GM19397 (cell line): ENCODE data around the gene ST6GALNAC3.

Source experiments
- ATAC-seq: cut with Tn5 transposase; IDR thresholded peaks from one replicate; pipeline ENCODE4 v1.9.1; 2021; ENCODE audit warnings: mild to moderate bottlenecking, moderate library complexity; ENCODE audit not compliant: unreplicated experiment

ST6GALNAC3 gene

GRCh38 chr1:76554283-76554682, 479.7 kb downstream of the ST6GALNAC3 start:
- ATAC-seq, result no peak

GRCh38 chr1:76562292-76562691, 487.7 kb downstream of the ST6GALNAC3 start:
- ATAC-seq, result no peak

GRCh38 chr1:76568573-76569238, 494.2 kb downstream of the ST6GALNAC3 start:
- no peak for ATAC-seq

- no peak for ATAC-seq
Measured at GRCh38 chr1:76571248-76571647, 496.7 kb downstream of the ST6GALNAC3 start.

GRCh38 chr1:76572229-76572628, 497.7 kb downstream of the ST6GALNAC3 start:
- no peak for ATAC-seq

- ATAC-seq, result no peak
Measured at GRCh38 chr1:76576876-76577524, 502.5 kb downstream of the ST6GALNAC3 start.

- ATAC-seq, result no peak
Measured at GRCh38 chr1:76577525-76578185, 503.1 kb downstream of the ST6GALNAC3 start.

GRCh38 chr1:76580206-76580605, 505.7 kb downstream of the ST6GALNAC3 start:
- no peak for ATAC-seq

GRCh38 chr1:76581712-76582111, 507.2 kb downstream of the ST6GALNAC3 start:
- no peak for ATAC-seq

- ATAC-seq, result no peak
Measured at GRCh38 chr1:76583235-76583868, 508.8 kb downstream of the ST6GALNAC3 start.

- no peak for ATAC-seq
Measured at GRCh38 chr1:76583875-76584477, 509.4 kb downstream of the ST6GALNAC3 start.

- ATAC-seq, result no peak
Measured at GRCh38 chr1:76585980-76586674, 511.6 kb downstream of the ST6GALNAC3 start.

- ATAC-seq, result no peak
Measured at GRCh38 chr1:76587212-76587611, 512.7 kb downstream of the ST6GALNAC3 start.

- ATAC-seq, result no peak
Measured at GRCh38 chr1:76591461-76591860, 516.9 kb downstream of the ST6GALNAC3 start.

- ATAC-seq, result no peak
Measured at GRCh38 chr1:76591963-76592362, 517.4 kb downstream of the ST6GALNAC3 start.

- no peak for ATAC-seq
Measured at GRCh38 chr1:76593141-76593540, 518.6 kb downstream of the ST6GALNAC3 start.

GRCh38 chr1:76593618-76594017, 519.1 kb downstream of the ST6GALNAC3 start:
- no peak for ATAC-seq

GRCh38 chr1:76595024-76595423, 520.5 kb downstream of the ST6GALNAC3 start:
- no peak for ATAC-seq

GRCh38 chr1:76601465-76601864, 526.9 kb downstream of the ST6GALNAC3 start:
- ATAC-seq, result no peak

- no peak for ATAC-seq
Measured at GRCh38 chr1:76607717-76608116, 533.2 kb downstream of the ST6GALNAC3 start.
